GM18505 (cell line): ENCODE data around the gene NFYC.

Experiments used
- ATAC-seq: cut with Tn5 transposase; IDR thresholded peaks from one replicate; pipeline ENCODE4 v1.9.1; 2021; ENCODE audit not compliant: unreplicated experiment
- POLR2A ChIP-seq: IDR thresholded peaks from 4 replicates; pipeline ENCODE4 v1.6.1; 2011; ENCODE audit warnings: borderline replicate concordance; ENCODE audit not compliant: insufficient read depth, insufficient read length; ENCODE audit errors: extremely low read depth

Gene NFYC

GRCh38 chr1:40703316-40703715 lies 11.8 kb downstream of the NFYC start:
- TF ChIP-seq POLR2A: no peak
- ATAC-seq: no peak

- ATAC-seq: no peak
- no peak for TF ChIP-seq POLR2A
Measured at GRCh38 chr1:40704817-40705733, 13.6 kb downstream of the NFYC start.

- ATAC-seq: no peak
- TF ChIP-seq POLR2A: no peak
Measured at GRCh38 chr1:40706626-40707025, 15.1 kb downstream of the NFYC start.

- TF ChIP-seq POLR2A: no peak
- ATAC-seq: peak; percentile 56
Measured at GRCh38 chr1:40708750-40709099, 17.2 kb downstream of the NFYC start.

DNA sequence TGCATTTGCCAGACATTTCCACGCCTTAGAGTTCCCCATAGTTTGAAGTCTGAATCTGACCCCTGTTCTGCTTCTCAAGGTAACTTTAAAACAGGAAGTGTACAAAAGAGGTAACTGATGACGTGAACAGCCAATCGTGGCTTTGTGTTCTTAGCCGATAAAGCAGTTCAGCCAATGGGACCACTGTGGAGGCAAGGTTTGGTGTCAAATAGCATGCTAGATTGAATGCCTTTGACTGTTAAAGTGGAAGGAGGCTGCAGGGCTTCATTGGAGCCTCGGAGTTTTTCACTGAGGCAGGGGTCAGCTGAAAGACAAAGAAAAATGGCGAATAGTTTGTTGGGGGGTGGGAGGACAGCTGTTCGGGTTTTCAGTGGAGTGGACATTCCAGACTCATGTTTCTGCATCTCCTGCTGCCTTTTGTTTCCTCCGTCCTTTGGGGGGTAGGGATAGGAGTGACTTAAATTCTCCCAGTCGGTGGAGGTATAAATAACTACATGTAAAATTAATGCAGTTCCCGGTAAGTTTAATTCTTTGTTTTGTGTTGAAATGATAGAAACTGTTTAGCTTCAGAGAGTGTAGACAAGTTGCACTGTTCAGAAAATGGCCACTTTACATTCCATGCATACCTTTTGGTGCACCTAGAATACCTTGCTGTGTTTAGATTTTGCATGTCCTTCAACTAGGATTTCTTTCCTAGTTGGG lies 17.7 kb downstream of the NFYC start:
- peak; percentile 79 for ATAC-seq
- peak; percentile 52 for TF ChIP-seq POLR2A

DNA sequence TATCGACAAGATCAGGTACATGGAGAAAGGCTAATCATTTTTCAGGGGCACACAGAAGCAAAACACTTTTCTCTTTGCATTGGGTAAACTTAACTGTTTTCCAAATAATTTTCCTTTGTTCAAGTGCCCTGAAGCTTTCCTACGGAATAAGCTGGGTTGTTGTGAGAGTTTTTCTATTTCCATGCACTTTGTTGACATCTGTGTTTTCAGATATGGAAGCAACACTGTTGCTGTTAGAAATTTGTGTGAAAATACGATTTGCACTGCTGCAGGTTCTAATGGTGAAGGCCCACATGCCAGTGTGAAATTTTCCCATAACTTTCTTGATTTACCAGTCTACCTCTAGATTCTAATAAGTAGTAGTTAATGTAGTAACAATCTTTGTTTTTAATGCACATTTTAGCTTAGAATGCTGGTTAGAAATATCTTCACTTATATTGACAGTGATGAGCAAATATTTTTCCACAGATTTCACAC lies 18.3 kb downstream of the NFYC start:
- TF ChIP-seq POLR2A: no peak
- no peak for ATAC-seq

DNA sequence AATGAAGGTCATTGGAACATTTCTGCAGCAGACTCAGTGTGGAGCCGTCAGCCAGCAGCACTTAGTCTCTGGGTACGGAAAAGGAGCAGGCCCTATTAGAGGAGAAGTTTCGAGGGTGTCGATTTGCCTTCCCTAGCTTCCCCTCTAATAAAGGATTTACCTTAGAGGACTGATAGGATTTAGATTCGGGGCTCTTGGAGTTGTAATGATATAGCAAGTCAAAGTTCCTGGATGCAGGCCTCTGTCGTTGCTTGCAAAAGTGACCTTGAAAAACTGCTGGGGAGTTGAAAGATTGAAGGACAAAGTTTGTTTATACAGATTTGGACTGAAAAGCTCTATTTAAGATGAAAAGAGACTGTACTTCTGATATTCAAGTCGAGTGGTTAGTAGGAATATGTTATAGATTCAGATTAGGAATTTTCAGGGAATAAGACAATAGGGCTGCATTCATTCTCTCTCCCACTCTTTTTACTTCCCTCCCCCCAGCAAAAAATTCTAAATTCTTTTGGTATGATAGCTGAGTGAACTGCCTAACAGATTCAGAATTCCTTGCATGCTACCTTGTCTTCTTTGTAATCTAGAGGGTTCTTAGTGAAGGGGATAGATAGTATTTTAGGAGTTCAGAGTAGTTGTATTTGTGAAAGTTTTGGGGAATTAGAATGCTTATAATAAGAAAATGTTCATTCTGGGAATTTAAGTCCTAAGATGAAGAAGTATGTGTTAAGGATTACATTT lies 19.2 kb downstream of the NFYC start:
- no peak for ATAC-seq
- no peak for TF ChIP-seq POLR2A

DNA sequence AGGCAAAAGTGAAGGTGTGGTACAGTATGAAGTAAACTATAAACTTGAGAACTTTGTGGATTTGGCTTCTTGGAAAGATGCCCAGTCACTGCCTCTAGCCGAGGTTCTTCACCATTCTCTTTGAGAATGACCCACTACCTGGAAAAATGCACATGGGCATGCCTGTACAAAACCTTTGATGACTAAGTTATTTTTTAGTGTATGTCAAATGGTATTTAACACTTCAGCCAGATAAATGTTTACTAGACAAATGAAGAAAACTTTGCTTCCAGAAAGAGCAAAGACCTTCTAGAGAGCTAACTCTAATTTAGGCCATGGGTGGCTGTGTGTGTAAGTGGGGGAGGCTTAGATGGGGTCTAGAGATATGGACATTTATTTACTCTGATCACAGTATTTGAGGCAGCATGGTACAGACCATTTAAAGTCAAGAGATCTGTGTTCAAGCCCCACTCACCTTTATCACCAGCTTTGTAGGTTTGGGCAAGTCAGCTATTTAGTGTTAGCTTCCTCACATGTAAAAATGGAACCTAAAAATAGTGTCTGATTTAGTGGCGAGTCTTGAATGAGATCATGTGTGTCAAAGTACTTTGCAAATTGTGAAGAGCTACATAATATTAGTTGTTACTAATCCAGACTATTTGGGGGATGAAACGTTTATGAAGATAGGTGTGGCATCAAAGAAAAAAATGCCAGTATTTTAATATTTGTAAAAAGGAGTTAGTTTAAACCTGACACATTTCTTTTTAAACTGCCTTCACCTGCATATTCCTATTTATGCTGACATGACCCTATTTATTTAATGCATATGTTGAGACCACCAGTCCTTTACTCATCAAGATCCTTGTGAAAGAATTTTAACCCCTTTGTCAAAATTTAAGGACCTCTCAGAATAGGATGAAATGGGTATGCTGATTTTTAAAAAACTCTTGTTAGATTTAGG lies 20.2 kb downstream of the NFYC start:
- TF ChIP-seq POLR2A: no peak
- no peak for ATAC-seq

DNA sequence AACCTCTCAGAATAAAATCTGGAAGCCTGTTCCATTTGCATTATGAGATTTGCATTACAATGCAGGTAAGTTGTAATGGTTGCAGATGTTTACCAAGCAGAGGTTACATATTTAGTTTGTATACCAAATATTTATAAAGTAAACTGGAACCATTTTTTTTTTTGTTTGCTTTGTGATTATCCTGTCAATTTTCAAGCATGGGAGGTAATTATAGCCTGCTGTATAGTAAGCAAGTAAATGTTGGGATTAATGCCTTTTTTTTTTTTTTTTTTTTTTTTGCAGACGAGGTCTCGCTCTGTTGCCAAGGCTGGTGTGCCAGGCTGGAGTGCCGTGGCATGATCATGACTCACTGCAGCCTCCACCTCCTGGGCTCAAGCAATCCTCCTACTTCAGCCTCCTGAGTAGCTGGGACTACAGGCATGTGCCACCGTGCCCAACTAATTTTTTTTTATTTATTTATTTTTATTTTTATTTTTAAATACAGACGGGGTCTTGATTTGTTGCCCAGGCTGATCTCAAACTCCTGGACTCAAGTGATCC lies 21.0 kb downstream of the NFYC start:
- no peak for ATAC-seq

DNA sequence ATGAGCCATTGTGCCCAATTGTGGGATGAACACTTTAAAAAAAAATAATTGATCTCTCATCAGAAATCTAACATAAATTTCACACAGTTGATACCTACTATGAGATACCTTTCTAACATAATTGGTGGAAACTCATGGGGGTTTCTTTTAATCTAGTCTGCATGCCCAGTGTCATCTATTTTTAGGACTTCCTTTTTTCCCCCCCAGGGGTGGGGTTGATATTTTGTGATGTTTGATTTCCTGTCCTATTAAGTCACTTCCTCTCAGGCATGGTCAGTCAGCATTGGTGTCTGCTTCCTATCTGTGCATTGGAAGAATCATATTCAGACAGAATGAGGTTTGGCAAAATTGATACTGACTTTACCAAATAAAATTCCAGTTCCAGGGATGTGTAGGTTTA lies 21.5 kb downstream of the NFYC start:
- no peak for ATAC-seq
- TF ChIP-seq POLR2A: no peak

More for the DNA sequence above, 21.0 kb downstream of the NFYC start:
- no peak for TF ChIP-seq POLR2A

DNA sequence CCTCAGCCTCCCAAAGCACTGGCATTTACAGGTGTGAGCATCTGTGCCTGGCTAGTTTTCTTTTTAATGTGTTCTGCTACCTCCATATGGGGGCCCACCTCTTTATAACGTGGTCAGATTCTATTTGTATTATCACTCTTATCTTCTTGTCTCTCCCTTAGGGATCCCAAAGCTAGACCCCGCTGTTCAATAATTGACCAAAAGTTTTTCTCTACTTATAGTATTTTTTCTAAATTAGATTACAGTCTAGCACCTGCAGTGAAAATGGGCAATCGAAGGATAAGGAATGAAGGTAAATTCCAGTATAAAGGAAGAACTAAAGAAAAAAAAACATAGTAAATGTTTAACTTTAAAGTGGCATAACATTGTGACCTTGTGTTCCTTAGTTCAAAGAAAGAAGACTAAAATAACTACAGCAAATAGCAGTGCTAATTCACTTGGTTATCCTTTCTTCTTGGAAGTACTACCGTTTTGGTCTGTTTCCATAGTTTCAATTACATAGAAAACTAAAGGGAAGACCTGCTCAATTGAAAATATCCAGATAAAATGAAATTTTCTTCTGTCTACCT lies 24.1 kb downstream of the NFYC start:
- no peak for TF ChIP-seq POLR2A
- no peak for ATAC-seq

- TF ChIP-seq POLR2A: no peak
- no peak for ATAC-seq
Measured at GRCh38 chr1:40717065-40717464, 25.6 kb downstream of the NFYC start.
